Measurements from ENCODE around the gene LRP1B.

The LRP1B gene

DNA sequence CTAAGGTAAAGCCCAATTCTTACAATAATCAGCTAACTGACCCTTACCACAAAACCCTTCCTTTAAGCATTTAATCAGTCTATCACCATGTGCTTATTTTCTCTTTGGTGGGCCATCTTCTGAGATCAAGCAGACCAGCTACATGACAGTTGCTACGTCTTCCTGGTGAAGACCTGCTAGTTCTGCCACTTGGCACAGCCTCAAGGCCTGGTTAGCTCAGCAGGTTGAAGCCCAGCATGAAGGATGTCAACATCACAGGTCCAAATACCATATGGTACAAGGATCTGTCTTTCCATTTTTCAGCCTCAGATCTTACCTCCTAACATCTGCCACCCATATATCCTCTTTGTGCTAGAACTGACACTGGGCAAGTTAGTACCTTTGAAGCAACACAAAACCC, 636.9 kb downstream of the LRP1B start:
- DNase-seq, result no peak

DNA sequence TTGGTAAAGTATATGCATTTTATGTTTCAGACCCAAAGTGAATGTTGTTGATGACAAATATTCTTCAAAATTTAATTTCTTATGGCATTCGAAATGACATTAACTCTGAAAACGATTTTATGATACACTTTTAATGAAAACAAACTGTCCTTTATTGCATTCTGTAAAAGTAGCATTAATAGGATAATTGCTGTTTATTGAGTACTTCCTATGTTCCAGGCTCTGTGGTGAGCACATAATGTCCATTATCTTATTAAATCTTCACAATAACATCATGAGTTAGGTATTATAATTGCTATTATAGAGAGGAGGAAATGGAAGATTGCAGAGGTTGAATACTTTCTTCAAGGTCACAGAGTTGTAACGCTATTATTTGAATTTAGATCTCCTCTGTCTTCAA, 638.0 kb downstream of the LRP1B start:
- DNase-seq, result no peak

DNA sequence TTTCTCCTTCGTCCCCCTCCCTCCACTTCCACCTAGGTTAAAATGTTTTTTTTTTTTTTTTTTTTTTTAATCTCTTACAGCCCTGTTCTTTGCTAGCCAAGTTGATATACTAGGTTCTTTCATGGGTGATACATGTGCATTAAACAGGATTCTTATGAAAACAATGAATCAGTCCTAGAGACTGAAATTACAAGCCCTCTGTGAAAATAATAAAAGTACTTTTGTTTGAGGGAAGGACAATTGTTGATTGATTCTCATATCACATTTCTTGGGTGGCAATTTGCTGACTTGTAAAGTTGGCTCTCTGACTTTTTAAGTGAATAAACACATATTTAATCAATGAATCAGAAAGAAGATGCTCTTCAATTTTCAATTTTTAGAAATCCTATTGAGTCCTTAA, 639.9 kb downstream of the LRP1B start:
- DNase-seq, result no peak

GRCh38 chr2:141482697-141483096, 648.1 kb downstream of the LRP1B start:
- DNase-seq, result no peak

DNA sequence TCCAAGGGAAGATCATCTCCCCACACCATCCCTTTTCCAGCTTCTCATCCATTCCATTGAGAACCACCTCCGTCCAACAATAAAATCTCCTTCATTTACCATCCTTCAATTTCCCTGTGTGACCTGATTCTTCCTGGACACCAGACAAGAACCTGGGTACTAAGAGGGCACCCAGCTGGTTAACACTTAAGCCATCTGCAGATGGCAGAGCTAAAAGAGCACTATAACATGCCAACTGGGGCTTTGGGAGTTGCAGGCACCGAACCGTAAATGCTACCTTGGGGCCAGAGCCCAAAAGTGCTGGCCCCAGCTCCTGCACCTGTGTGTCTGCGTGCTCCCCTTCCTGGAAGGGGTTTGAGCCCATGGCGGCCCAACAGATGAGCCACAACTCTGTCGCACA, 655.0 kb downstream of the LRP1B start:
- DNase-seq, result no peak

DNA sequence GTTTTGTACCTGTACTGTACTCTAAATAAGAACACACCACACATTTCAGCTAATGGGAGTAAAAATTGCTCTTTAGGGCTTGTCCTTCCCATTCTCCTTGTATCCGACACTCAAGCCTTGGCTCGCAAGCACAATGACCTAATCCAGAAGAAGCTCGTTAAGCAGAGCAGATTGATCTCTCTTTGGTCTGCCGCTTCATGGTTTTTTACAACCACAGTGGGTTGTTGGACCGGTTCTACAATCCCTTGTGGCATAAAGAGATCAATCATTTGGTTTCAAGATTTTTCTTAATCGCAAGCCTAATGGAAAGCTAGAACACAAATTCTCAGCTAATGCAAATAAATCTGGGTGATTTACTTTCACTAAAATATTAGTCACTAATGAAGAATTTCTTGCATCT, 662.1 kb downstream of the LRP1B start:
- DNase-seq, result no peak

- DNase-seq, result no peak
Measured at GRCh38 chr2:141467331-141467730, 663.5 kb downstream of the LRP1B start.

- DNase-seq, result no peak
Measured at GRCh38 chr2:141464995-141465394, 665.8 kb downstream of the LRP1B start.

GRCh38 chr2:141458351-141458750, 672.5 kb downstream of the LRP1B start:
- DNase-seq, result no peak

- DNase-seq, result no peak
Measured at GRCh38 chr2:141455877-141456276, 674.9 kb downstream of the LRP1B start.

DNA sequence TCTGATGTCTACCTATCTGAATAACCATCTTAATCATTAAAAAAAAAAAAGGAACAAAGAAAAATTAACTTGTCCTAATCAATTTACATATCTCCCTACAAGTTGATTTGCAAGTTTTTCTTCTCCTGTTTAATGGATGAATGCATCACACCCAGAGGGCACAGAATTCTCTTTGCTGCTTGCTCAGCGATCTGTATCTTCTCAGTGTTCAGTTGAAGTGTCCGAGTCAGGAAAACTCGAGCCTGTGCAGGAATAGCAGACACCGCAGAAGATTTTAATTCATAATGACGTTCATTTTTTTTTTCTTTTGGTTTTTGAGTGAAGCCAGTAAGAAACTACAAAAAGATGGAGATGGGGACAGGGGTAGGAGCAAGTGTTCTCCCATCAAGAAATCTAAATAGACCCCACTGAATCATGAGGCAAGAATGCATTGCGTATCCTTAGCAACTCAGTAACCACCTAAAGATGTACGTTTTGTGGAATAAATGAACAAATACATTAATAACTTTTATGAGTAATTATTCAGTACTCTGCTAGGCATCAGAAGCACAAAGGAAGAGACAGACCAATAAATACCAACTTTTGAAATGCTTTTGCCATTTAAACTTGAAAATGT, 675.5 kb downstream of the LRP1B start:
- DNase-seq, result no peak

GRCh38 chr2:141440072-141440635, 690.7 kb downstream of the LRP1B start:
- no peak for DNase-seq

DNA sequence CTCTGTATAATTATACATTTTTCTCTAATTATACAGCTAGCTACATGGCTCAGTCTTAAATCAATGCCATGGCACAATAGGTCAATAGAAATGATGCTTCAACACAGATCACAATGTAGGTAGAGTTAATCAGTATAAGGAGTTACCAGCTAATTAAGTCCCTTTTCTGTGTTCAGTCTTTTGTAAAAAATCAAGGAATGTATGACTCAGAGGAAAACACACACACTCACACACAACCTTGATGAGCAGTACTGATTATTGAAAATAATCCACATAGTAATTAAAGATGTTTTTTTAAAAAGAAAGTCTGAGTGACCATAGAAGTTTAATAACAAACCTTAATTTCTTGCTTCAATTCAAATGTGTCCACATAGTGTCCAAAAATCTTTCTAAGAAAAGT, 691.3 kb downstream of the LRP1B start:
- no peak for DNase-seq

GRCh38 chr2:141438536-141438935, 692.3 kb downstream of the LRP1B start:
- DNase-seq, result no peak

DNA sequence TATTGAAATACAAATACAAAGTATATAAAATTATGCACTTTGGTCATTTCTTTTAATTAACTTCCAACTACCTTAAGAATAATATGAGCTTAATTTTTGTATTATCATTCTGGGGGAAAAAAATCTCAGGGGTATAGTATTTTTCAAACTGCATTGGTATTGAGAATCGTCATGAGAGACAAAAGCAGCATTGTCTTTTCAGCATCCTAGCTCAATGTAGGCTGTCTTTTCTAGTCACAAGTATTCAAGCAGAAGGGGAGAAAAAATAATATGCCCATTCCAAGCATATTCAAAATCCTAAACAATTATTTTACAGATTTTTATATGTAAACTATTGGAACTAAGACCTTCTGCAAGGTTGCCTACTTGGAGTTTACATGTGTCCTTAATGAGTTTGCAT, 693.3 kb downstream of the LRP1B start:
- DNase-seq, result no peak

- DNase-seq, result no peak
Measured at GRCh38 chr2:141423124-141423523, 707.7 kb downstream of the LRP1B start.

GRCh38 chr2:141417246-141417797, 713.5 kb downstream of the LRP1B start:
- DNase-seq, result no peak

GRCh38 chr2:141411419-141411818, 719.4 kb downstream of the LRP1B start:
- DNase-seq, result no peak

DNA sequence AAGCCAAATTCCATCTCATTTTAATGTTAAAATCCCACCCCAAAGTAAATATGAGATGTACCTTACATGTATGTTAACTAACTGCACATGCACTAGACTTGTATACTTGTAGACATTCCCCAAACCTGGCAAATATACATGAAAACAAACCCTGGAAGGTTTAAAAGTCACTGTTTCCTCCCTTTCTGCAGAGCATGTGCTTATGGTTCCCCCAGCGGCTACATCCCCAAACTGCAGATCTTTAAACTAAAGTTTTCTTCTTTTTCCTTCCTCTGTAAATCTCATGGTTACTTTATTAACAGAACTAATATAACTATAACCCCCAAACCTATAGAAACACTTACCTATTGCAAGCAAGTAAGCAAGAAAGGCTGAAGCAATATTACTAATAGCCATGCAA, 731.5 kb downstream of the LRP1B start:
- no peak for DNase-seq

DNA sequence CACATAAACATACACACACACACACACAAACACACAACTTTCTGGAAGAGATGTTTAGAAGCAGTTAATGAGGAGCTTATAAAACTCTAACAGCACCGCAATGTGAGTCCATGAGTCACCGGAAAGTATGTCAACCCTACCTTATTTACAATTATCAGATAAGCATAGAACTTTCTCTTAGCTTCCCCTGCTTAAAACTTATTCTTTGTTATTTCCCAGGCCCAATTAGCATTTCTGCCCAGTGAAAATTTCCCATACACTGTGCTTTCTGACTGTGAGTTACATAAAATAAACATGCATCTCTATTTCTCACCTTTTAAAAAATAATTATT, 737.6 kb downstream of the LRP1B start:
- no peak for DNase-seq

DNA sequence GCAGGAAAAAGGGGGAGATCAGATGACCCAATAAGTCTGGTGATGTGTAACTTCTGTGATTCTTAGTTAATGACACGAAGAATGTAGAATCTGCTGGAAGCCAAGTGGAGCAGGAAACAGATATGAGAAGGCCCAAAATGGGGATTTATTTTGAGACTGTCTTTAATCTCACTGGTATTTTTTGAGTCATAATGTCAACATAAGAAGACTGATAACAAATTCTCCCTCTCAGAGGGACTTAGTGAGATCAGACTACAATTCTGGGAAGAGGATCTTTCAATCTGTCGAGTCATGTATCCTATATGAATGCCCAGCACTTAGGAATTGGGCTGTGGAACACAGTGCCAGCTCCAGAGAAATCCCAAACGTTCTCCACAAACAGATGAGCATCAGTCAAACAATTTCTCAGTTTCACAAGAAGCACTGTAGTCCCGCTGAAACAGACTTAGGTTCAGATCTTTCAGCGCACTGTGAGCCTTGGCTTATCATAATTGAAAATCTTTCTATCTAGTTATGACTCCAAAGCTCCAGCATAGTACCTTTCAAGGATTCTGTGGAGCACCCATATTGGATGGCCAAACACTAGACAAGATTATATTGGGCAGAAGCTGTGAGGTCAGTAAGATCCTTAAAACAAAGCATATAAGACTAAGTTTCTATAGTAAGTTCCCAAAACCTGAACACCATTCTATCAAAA, 738.2 kb downstream of the LRP1B start:
- DNase-seq, result no peak

- no peak for DNase-seq
Measured at GRCh38 chr2:141386168-141386567, 744.6 kb downstream of the LRP1B start.

DNA sequence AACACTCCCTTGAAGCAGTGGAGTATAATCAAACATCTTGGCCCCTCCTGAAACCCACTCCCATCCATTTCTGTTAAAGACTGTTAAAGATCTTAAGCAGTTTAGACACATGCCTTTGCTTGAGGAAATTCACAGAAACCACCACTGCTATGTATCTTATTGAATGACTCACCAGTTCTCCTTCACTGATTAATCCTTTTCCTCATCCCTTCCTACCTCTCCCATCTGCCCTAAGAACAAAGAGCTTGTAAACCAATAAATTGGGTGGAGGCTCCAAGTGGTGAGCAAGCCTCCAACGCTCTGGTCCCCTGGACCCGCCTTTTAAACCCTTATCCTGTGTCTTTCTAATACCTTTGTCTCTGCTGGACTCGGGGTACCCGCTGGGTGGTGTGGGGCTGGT, 746.1 kb downstream of the LRP1B start:
- no peak for DNase-seq

- no peak for DNase-seq
Measured at GRCh38 chr2:141381946-141382345, 748.9 kb downstream of the LRP1B start.

Measured in GDM1 (cell line).